IgD-negative memory B cell (primary cell): ENCODE data around the gene LIMCH1. TPM values are rescaled to one million over a fixed set of nuclear protein-coding genes. Genes with fewer than 3 reads are reported as not detected.
"Not testable (repeated sequence)": the region's sequence is repeated elsewhere in the genome, so short reads cannot be mapped to it uniquely, and the experiment has no call there.

Experiments used
- H3K27ac Mint-ChIP-seq, 3 donors: one replicate each; pipeline ENCODE4 v1.8.0; 2020 to 2022; ENCODE audit warnings: mild to moderate bottlenecking in 3 of 3, mixed read lengths in 3 of 3, moderate library complexity in 1 of 3
- H3K27me3 Mint-ChIP-seq: one replicate; pipeline ENCODE4 v1.8.0; 2021; ENCODE audit warnings: mixed read lengths
- H3K36me3 Mint-ChIP-seq: one replicate; pipeline ENCODE4 v1.8.0; 2020; ENCODE audit warnings: mild to moderate bottlenecking, mixed read lengths
- H3K4me1 Mint-ChIP-seq, 3 donors: one replicate each; pipeline ENCODE4 v1.8.0; 2020 to 2022; ENCODE audit warnings: mixed read lengths in 3 of 3, mild to moderate bottlenecking in 1 of 3
- H3K4me3 Mint-ChIP-seq, 4 donors: one replicate each; pipeline ENCODE4 v1.8.0; 2020 to 2022; ENCODE audit warnings: mild to moderate bottlenecking in 4 of 4, mixed read lengths in 4 of 4, moderate library complexity in 3 of 4
- H3K9me3 Mint-ChIP-seq, 3 donors: one replicate each; pipeline ENCODE4 v1.8.0; 2020 to 2021; ENCODE audit warnings: mixed read lengths in 3 of 3, mild to moderate bottlenecking in 1 of 3
- polyA plus RNA-seq: library from polyadenylated mRNA; unstranded; fragments of 300-500 nt; fragmentation: Illumina TruSeq; gene quantifications from one replicate; pipeline ENCODE4 v1.2.3, GENCODE V29; 2021

The LIMCH1 gene
- polyA plus RNA-seq, 1 donor from 2014 or later = not detected

- H3K27me3 Mint-ChIP-seq = peaks cover 1% of the 10 kb centered on the region
- H3K4me1 Mint-ChIP-seq = no peaks in the 10 kb centered on the region
- peaks cover 1 to 4% (median 1%) of the 10 kb centered on the region in 3 donors for H3K9me3 Mint-ChIP-seq
- H3K36me3 Mint-ChIP-seq = no peaks in the 10 kb centered on the region
- H3K4me3 Mint-ChIP-seq = no peak overlapping the region
- no peak overlapping the region for H3K27ac Mint-ChIP-seq
Measured at GRCh38 chr4:41731569-41732126, 193.7 kb downstream of the LIMCH1 start.

DNA sequence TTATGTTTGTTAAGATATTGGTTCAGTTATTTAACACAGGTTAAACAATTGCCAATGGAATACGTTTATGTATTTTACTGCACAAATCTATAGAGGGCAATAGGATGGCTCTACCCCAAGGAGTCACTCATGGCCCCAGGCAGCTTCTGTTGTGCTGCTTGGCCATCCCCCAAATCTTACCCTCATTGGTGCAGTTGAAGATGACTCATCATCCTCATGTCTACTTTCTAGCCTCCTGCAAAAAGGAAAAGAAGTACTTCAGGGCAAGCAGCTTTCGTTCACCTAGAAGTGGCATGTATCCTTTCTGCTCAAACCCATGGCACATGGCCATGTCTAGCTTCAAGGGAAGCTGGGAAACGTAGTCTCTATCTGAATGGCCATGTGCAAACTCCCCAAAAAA, 196.4 kb downstream of the LIMCH1 start:
- Mint-ChIP-seq H3K36me3 (no peaks in the 10 kb centered on the region), H3K4me3 (no peak overlapping the region), H3K27ac (no peak overlapping the region), H3K4me1 (no peaks in the 10 kb centered on the region), H3K27me3 (peaks cover 1% of the 10 kb centered on the region), H3K9me3 (no peaks in the 10 kb centered on the region)

DNA sequence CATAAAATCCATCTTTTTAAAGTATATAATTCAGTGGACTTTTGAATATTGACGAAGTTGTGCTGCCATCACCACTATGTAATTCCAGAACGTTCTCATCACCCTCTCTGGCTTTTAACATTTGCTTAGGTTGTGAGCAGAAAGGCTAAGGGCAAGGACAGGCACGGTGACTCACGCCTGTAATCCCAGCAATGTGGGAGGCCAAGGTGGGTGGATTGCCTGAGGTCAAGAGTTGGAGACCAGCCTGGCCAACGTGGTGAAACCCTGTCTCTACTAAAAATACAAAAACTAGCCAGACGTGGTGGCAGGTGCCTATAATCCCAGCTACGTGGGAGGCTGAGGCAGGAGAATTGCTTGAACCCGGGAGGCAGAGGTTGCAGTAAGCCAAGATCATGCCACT, 199.5 kb downstream of the LIMCH1 start:
- H3K4me3 Mint-ChIP-seq, H3K4me1 Mint-ChIP-seq, H3K27me3 Mint-ChIP-seq, H3K27ac Mint-ChIP-seq, H3K36me3 Mint-ChIP-seq, H3K9me3 Mint-ChIP-seq: not testable (repeated sequence)

GRCh38 chr4:41741354-41741753, 203.4 kb downstream of the LIMCH1 start:
- Mint-ChIP-seq H3K36me3 (no peaks in the 10 kb centered on the region), H3K4me1 (peaks cover 0 to 3% (median 0%) of the 10 kb centered on the region in 3 donors), H3K27me3 (peaks cover 27% of the 10 kb centered on the region), H3K9me3 (no peaks in the 10 kb centered on the region), H3K4me3 (no peak overlapping the region), H3K27ac (no peak overlapping the region)

DNA sequence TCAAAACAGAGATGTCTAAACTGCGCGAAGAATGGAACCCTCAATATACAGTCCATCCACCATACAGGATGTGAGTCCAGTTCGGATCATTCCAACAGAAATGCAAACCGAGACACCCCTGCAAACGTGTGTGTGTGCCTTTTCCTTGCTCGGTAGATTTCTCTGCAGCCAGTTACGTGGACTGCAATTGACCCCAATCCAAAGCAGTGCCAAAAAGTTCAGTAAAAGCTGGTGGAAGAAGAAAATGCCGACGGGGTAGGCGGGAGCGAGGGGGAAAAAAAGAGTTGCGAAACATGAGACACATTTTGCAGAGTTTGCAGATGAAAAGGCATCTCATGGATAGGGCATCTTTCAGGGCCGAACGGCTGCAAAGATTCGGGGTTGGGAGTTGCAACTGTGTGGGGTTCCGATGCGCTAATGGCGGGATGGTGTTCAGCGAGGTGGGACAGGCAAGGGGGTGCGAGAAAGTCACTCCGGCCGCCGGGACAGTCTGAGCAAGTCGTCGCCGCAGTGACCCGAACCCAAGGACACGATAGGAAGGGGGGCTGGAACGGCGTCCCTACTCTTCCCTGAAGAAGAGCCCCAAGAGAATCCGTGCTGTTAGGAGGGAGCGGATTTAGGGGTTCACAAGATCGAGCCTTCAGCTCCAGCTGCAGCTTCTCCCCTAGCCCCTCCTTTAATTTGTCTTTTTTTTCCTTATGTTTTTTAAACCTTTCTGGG, 206.8 kb downstream of the LIMCH1 start:
- H3K36me3 Mint-ChIP-seq = no peaks in the 10 kb centered on the region
- peaks cover 57% of the 10 kb centered on the region for H3K27me3 Mint-ChIP-seq
- no peaks in the 10 kb centered on the region for H3K9me3 Mint-ChIP-seq
- peak overlapping the region in 1 of 4 donors; percentile 77 for H3K4me3 Mint-ChIP-seq
- H3K4me1 Mint-ChIP-seq = peaks cover 0 to 4% (median 3%) of the 10 kb centered on the region in 3 donors
- no peak overlapping the region for H3K27ac Mint-ChIP-seq

DNA sequence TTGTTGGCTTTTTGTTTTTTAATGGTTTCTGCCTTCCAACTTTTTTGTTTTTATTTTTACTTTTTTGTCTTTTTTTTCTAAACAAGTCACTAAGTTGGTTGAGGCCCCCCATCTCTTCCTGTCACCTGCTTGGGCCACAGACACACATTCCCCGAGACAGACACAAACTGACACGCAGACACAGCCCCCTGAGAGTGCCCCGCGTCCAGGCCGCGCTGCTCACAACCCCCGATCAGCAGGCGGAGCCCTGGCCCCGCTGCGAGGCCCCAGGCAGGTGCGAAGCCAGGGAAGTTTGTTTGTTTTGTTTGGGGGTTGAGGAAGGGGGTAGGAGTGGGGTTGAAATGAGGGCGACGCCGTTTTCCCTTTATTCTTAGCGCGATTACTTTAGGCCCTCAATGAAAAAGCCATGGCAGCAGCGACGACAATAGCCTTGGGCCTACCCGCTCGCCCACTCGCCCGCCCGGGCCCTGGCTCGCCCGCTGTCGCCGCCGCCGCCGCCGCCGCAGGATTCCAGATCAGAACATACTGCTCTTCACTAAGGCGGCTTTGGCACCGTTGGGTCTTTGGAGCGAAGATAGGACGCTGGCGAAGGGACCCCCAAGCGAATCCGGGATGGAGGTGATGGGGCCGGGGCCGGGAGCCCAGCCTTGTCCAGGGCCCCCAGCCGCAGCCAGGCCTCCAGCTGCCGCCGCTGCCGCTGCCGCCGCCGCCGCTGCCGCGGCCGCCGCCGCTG, 207.5 kb downstream of the LIMCH1 start:
- peaks cover 60% of the 10 kb centered on the region for H3K27me3 Mint-ChIP-seq
- no peak overlapping the region for H3K27ac Mint-ChIP-seq
- H3K9me3 Mint-ChIP-seq = no peaks in the 10 kb centered on the region
- H3K4me3 Mint-ChIP-seq = peak overlapping the region in 2 of 4 donors; percentile 77 to 78
- H3K36me3 Mint-ChIP-seq = no peaks in the 10 kb centered on the region
- peaks cover 0 to 4% (median 3%) of the 10 kb centered on the region in 3 donors for H3K4me1 Mint-ChIP-seq

GRCh38 chr4:41746025-41746439, 208.1 kb downstream of the LIMCH1 start:
- H3K27ac Mint-ChIP-seq = no peak overlapping the region
- H3K27me3 Mint-ChIP-seq = peaks cover 65% of the 10 kb centered on the region
- H3K4me3 Mint-ChIP-seq = no peak overlapping the region
- peaks cover 0 to 4% (median 3%) of the 10 kb centered on the region in 3 donors for H3K4me1 Mint-ChIP-seq
- no peaks in the 10 kb centered on the region for H3K36me3 Mint-ChIP-seq
- no peaks in the 10 kb centered on the region for H3K9me3 Mint-ChIP-seq

GRCh38 chr4:41746440-41747229, 208.7 kb downstream of the LIMCH1 start:
- no peaks in the 10 kb centered on the region for H3K9me3 Mint-ChIP-seq
- peaks cover 0 to 4% (median 3%) of the 10 kb centered on the region in 3 donors for H3K4me1 Mint-ChIP-seq
- H3K27ac Mint-ChIP-seq = no peak overlapping the region
- no peaks in the 10 kb centered on the region for H3K36me3 Mint-ChIP-seq
- H3K4me3 Mint-ChIP-seq = no peak overlapping the region
- H3K27me3 Mint-ChIP-seq = peaks cover 69% of the 10 kb centered on the region

DNA sequence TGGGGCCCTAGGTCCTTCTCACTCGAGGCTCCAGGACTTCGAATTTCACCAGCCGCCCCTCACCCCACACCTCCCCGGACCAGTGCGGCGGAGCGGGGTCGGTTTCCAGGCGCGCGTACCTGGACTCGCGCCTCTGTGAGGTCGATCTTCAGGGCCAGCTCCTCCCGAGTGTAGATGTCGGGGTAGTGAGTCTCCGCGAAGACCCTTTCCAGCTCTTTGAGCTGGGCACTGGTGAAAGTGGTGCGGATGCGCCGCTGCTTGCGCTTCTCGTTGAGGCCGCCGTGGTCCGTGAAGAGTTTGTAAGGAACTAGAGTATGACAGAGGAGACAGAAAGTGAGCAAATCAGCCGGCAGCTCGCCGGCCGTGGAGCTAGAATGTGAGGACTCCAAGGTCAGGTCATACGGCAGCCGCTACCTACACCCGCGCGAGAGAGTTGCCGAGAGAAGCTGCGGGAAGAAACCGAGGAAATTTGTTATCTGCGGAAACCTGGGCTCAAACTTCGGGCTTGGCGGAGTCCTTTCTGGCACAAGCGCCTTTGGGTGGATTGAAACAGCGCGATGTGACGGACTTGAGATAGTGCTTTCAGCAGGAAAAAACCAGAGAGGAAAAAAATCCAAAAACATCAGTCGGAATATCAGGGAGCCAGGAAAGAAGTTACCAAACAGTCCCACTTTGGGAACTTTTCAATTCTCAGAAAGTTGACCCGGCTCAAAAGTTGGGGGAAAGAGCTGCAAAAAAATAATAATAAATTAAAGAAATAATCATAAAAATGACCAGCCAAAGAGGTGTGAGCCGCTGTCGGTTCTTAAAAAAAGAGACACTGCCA, 209.5 kb downstream of the LIMCH1 start:
- peaks cover 0 to 5% (median 4%) of the 10 kb centered on the region in 3 donors for H3K4me1 Mint-ChIP-seq
- H3K27ac Mint-ChIP-seq = no peak overlapping the region
- peaks cover 75% of the 10 kb centered on the region for H3K27me3 Mint-ChIP-seq
- H3K4me3 Mint-ChIP-seq = no peak overlapping the region
- H3K36me3 Mint-ChIP-seq = no peaks in the 10 kb centered on the region
- no peaks in the 10 kb centered on the region for H3K9me3 Mint-ChIP-seq

DNA sequence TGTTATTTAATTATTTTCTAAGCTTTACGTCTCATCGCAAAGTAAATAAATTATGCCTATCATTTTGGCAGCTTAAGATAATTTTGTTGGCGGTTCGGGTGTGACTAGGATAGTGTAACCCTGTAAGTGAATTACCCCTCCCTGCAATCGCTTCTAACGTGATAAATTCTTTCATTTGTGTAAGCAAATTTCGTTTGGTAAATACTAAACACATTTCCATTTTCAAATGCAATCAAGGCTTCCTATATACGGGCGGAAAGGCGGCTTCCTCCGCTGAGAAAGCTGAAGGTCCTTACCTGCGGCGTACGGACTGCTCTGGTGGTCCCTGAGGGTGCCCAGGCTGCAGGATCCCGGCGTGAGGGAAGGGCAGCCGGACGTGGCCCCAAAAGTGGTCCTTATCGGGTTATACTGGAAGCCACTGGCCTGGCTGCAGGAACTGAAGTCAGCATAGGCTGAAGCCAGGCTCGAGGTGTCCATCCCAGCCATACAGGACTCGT, 210.2 kb downstream of the LIMCH1 start:
- Mint-ChIP-seq H3K27me3 (peaks cover 75% of the 10 kb centered on the region), H3K4me3 (peak overlapping the region in 1 of 4 donors; percentile 58), H3K27ac (no peak overlapping the region), H3K9me3 (no peaks in the 10 kb centered on the region), H3K4me1 (peaks cover 0 to 5% (median 4%) of the 10 kb centered on the region in 3 donors), H3K36me3 (no peaks in the 10 kb centered on the region)

DNA sequence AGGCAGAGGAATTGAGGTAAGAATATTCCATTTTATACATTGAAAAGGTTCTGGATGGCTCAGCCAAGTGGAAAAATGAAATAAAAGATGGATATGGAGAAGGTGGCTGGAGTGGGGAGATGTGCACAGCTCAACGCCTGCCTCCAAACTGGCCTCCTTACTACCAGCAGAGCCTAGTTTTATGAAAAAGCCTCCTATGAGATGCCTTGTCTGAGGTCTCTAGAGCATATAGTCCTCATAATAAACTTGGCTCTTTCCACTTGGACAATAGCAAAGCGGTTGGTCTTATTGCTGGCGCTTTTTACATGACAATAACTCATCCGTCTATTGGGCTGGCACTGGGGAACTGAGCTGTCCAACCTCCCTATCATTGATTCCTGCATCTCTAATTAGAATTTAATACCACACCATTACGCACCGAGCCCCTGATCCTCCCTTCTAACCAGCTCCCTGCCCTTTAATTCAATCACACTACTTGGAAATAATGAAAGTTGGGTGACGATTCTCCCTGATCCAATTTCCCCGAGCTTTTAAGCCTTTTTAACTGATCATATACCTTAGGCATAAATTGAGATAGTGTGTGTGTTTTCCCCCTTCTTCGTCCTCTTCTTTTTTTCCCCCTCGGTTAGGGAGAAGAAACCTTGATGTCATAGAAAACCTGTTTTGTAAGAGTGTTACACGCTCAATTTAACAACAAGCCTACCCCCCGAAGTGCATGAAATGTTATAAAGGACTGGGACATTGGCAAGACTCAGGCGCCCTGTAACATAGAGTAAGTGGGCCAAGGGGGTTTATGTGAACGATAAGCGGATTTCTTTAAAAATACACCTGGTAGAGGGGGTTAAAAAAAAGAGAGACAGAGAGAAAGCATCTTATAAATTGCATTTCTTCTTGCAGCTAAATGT, 210.9 kb downstream of the LIMCH1 start, which contains the start of gene PHOX2B:
TSS of gene PHOX2B (minus strand) at position 155 of the 905 bp plus-strand sequence. CDS start at position 40, 115 bp downstream.
- Mint-ChIP-seq H3K4me3 (peak within 1 kb of the TSS in 1 of 4 donors; percentile 58), H3K4me1 (peaks cover 0 to 5% (median 4%) of the 10 kb centered on the region in 3 donors), H3K27ac (no peak within 1 kb of the TSS), H3K27me3 (peaks cover 73% of the 10 kb centered on the region), H3K36me3 (no peaks in the 10 kb centered on the region), H3K9me3 (no peaks in the 10 kb centered on the region)

DNA sequence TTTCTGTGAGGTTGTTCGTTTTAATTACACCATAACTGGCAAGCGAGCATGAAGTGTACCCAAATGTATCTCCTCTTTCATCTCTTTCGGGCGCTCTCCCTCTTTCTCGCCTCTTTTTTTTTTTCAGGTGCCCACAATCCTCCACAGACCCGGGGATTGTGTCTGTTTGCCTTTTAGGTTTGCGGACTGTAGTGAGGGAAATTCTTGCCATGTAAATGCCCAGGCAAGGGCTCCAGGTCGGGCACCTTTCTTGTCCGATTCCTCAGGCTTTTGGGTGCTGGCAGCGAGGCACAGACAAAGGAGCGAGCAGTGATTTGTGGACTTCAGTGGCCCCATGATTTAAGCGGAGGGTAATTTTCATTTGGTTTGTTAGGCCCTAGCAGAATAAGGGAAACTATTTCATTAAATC, 211.7 kb downstream of the LIMCH1 start:
- Mint-ChIP-seq H3K27me3 (peaks cover 66% of the 10 kb centered on the region), H3K9me3 (peaks cover 0 to 1% (median 0%) of the 10 kb centered on the region in 3 donors), H3K36me3 (no peaks in the 10 kb centered on the region), H3K4me3 (no peak overlapping the region), H3K27ac (no peak overlapping the region), H3K4me1 (peaks cover 0 to 4% (median 1%) of the 10 kb centered on the region in 3 donors)
